ENCODE results near the gene SATB2.

The SATB2 gene

GRCh38 chr2:199336546-199336945 lies 121.2 kb downstream of the SATB2 start:
- peak overlapping the region; percentile 2; the same call in 1 of the 2 replicates for H3K9ac ChIP-seq (ENCODE audit: low read length)
- no peaks in the 10 kb centered on the region for H3K9me2 ChIP-seq (ENCODE audit: low read depth, low read length)
- H3K4me2 ChIP-seq (ENCODE audit: low read length) = peak overlapping the region; percentile 43; the same call in 1 of the 2 replicates
- no peaks in the 10 kb centered on the region for H3K9me3 ChIP-seq (ENCODE audit: low read length)
- H3K36me3 ChIP-seq (ENCODE audit: insufficient read depth, low read length) = peaks cover 18% of the 10 kb centered on the region; the same call in 1 of the 2 replicates
- no peaks in the 10 kb centered on the region for H3K27me3 ChIP-seq (ENCODE audit: insufficient read depth, low read length)
- no peak for TF ChIP-seq EZH2 (IDR thresholded peaks at IDR 0.05; ENCODE audit: borderline replicate concordance, low read length)
- TF ChIP-seq CTCF (IDR thresholded peaks at IDR 0.05; ENCODE audit: low read length) = no peak
- H3K79me2 ChIP-seq (ENCODE audit: insufficient read depth, low read length) = 0 out of 2 replicates have a peak, but pooled peaks cover 4% of the 10 kb centered on the region
- H3K4me1 ChIP-seq (ENCODE audit: insufficient read depth, low read length, severe bottlenecking) = peaks cover 100% of the 10 kb centered on the region
- H3K4me3 ChIP-seq (ENCODE audit: low read depth, low read length, poor library complexity, severe bottlenecking) = no peak overlapping the region
- peak overlapping the region; percentile 81 for H3K27ac ChIP-seq (ENCODE audit: low read depth, low read length, poor library complexity, severe bottlenecking)
- H2AFZ ChIP-seq (ENCODE audit: low read length) = no peak overlapping the region
- no peaks in the 10 kb centered on the region for H3F3A ChIP-seq (ENCODE audit: insufficient read depth, low read length)
- H4K20me1 ChIP-seq (ENCODE audit: insufficient read depth, low read length) = no peaks in the 10 kb centered on the region

GRCh38 chr2:199335502-199335901 lies 122.2 kb downstream of the SATB2 start:
- Histone ChIP-seq H3K36me3 (ENCODE audit: insufficient read depth, low read length) (peaks cover 17% of the 10 kb centered on the region; the same call in 1 of the 2 replicates), H2AFZ (ENCODE audit: low read length) (no peak overlapping the region), H3K4me1 (ENCODE audit: insufficient read depth, low read length, severe bottlenecking) (peaks cover 100% of the 10 kb centered on the region), H3F3A (ENCODE audit: insufficient read depth, low read length) (no peaks in the 10 kb centered on the region), H3K9ac (ENCODE audit: low read length) (peak overlapping the region; percentile 9; the same call in 1 of the 2 replicates), H3K27ac (ENCODE audit: low read depth, low read length, poor library complexity, severe bottlenecking) (peak overlapping the region; percentile 81), H3K9me3 (ENCODE audit: low read length) (no peaks in the 10 kb centered on the region), H4K20me1 (ENCODE audit: insufficient read depth, low read length) (no peaks in the 10 kb centered on the region), H3K4me2 (ENCODE audit: low read length) (peak overlapping the region; percentile 43), H3K27me3 (ENCODE audit: insufficient read depth, low read length) (no peaks in the 10 kb centered on the region), H3K4me3 (ENCODE audit: low read depth, low read length, poor library complexity, severe bottlenecking) (peak overlapping the region; percentile 13), H3K79me2 (ENCODE audit: insufficient read depth, low read length) (0 out of 2 replicates have a peak, but pooled peaks cover 4% of the 10 kb centered on the region), H3K9me2 (ENCODE audit: low read depth, low read length) (no peaks in the 10 kb centered on the region)
- no peak for TF ChIP-seq EZH2 (IDR thresholded peaks at IDR 0.05; ENCODE audit: borderline replicate concordance, low read length)
- no peak for TF ChIP-seq CTCF (IDR thresholded peaks at IDR 0.05; ENCODE audit: low read length)

GRCh38 chr2:199329466-199329865 lies 128.3 kb downstream of the SATB2 start:
- Histone ChIP-seq H3K4me1 (ENCODE audit: insufficient read depth, low read length, severe bottlenecking) (peaks cover 60% of the 10 kb centered on the region), H3K4me3 (ENCODE audit: low read depth, low read length, poor library complexity, severe bottlenecking) (no peak overlapping the region)
- no peak for TF ChIP-seq EZH2 (IDR thresholded peaks at IDR 0.05; ENCODE audit: borderline replicate concordance, low read length)

GRCh38 chr2:199329031-199329430 lies 128.7 kb downstream of the SATB2 start:
- Histone ChIP-seq H3K9me2 (ENCODE audit: low read depth, low read length) (no peaks in the 10 kb centered on the region), H3K79me2 (ENCODE audit: insufficient read depth, low read length) (0 out of 2 replicates have a peak, but pooled peaks cover 4% of the 10 kb centered on the region), H3K27me3 (ENCODE audit: insufficient read depth, low read length) (no peaks in the 10 kb centered on the region), H4K20me1 (ENCODE audit: insufficient read depth, low read length) (no peaks in the 10 kb centered on the region), H3K9ac (ENCODE audit: low read length) (no peak overlapping the region), H3F3A (ENCODE audit: insufficient read depth, low read length) (no peaks in the 10 kb centered on the region), H3K4me3 (ENCODE audit: low read depth, low read length, poor library complexity, severe bottlenecking) (no peak overlapping the region), H3K36me3 (ENCODE audit: insufficient read depth, low read length) (peaks cover 75% of the 10 kb centered on the region), H3K4me1 (ENCODE audit: insufficient read depth, low read length, severe bottlenecking) (peaks cover 59% of the 10 kb centered on the region), H3K4me2 (ENCODE audit: low read length) (no peak overlapping the region), H2AFZ (ENCODE audit: low read length) (no peak overlapping the region), H3K9me3 (ENCODE audit: low read length) (no peaks in the 10 kb centered on the region), H3K27ac (ENCODE audit: low read depth, low read length, poor library complexity, severe bottlenecking) (peak overlapping the region; percentile 65)
- TF ChIP-seq CTCF (IDR thresholded peaks at IDR 0.05; ENCODE audit: low read length) (no peak), EZH2 (IDR thresholded peaks at IDR 0.05; ENCODE audit: borderline replicate concordance, low read length) (no peak)

More at GRCh38 chr2:199329466-199329865, 128.3 kb downstream of the SATB2 start:
- Histone ChIP-seq H3F3A (ENCODE audit: insufficient read depth, low read length) (no peaks in the 10 kb centered on the region), H3K9me3 (ENCODE audit: low read length) (no peaks in the 10 kb centered on the region), H3K27ac (ENCODE audit: low read depth, low read length, poor library complexity, severe bottlenecking) (peak overlapping the region; percentile 65), H3K9ac (ENCODE audit: low read length) (peak overlapping the region; percentile 40; the same call in 1 of the 2 replicates), H3K79me2 (ENCODE audit: insufficient read depth, low read length) (0 out of 2 replicates have a peak, but pooled peaks cover 4% of the 10 kb centered on the region), H3K27me3 (ENCODE audit: insufficient read depth, low read length) (no peaks in the 10 kb centered on the region), H3K4me2 (ENCODE audit: low read length) (peak overlapping the region; percentile 56; the same call in 1 of the 2 replicates), H2AFZ (ENCODE audit: low read length) (no peak overlapping the region), H3K9me2 (ENCODE audit: low read depth, low read length) (no peaks in the 10 kb centered on the region), H4K20me1 (ENCODE audit: insufficient read depth, low read length) (no peaks in the 10 kb centered on the region), H3K36me3 (ENCODE audit: insufficient read depth, low read length) (peaks cover 71% of the 10 kb centered on the region)

Measured in OCI-LY1 (cell line).